ENCODE measurements around the gene EVX1.

The EVX1 gene

GRCh38 chr7:27297356-27297755 lies 54.8 kb downstream of the EVX1 start:
- no peak for TF ChIP-seq CTCF (IDR thresholded peaks at IDR 0.05; ENCODE audit: extremely low read depth, missing control alignments)
- DNase-seq (ENCODE audit: low spot score), result no peak
